Trophoblast cell (in vitro differentiated cells and primary cell): ENCODE data around the gene ABLIM1.

ENCODE experiments used
- DNase-seq, 2 donors: peaks; one replicate each; pipeline ENCODE4 v3.0.0-alpha.2; 2016
- H2AFZ ChIP-seq: 2 replicates; pipeline ENCODE4 v1.6.1; 2013; ENCODE audit warnings: low read length, moderate library complexity, mild to moderate bottlenecking; ENCODE audit not compliant: insufficient read depth, poor library complexity
- H2AK5ac ChIP-seq: 2 replicates; pipeline ENCODE4 v1.6.1; 2013; ENCODE audit warnings: mild to moderate bottlenecking, low read length
- H2BK120ac ChIP-seq: 2 replicates; pipeline ENCODE4 v1.6.1; 2013; ENCODE audit warnings: low read length, mild to moderate bottlenecking, moderate library complexity; ENCODE audit not compliant: insufficient read depth, poor library complexity
- H2BK12ac ChIP-seq: 2 replicates; pipeline ENCODE4 v1.6.1; 2013; ENCODE audit warnings: mild to moderate bottlenecking, low read length, moderate library complexity
- H2BK5ac ChIP-seq: 2 replicates; pipeline ENCODE4 v1.6.1; 2013; ENCODE audit warnings: low read length, low read depth, moderate library complexity, mild to moderate bottlenecking; ENCODE audit not compliant: poor library complexity
- H3K14ac ChIP-seq: 2 replicates; pipeline ENCODE4 v1.6.1; 2013; ENCODE audit warnings: mild to moderate bottlenecking, low read length
- H3K18ac ChIP-seq: 2 replicates; pipeline ENCODE4 v1.6.1; 2013; ENCODE audit warnings: mild to moderate bottlenecking, low read length
- H3K23ac ChIP-seq: 2 replicates; pipeline ENCODE4 v1.6.1; 2013; ENCODE audit warnings: low read length
- H3K27ac ChIP-seq: 2 replicates; pipeline ENCODE4 v1.5.1; 2013; ENCODE audit warnings: low read depth, mild to moderate bottlenecking, inconsistent platforms, low read length, moderate library complexity
- H3K27me3 ChIP-seq: 2 replicates; pipeline ENCODE4 v1.6.1; 2013; ENCODE audit warnings: inconsistent platforms, mild to moderate bottlenecking, low read length, moderate library complexity; ENCODE audit not compliant: insufficient read depth
- H3K36me3 ChIP-seq, 2 experiments: 1 replicate in 1 of 2; 2 replicates in 1 of 2; pipeline ENCODE4 v1.6.1; 2013; ENCODE audit warnings: low read length in 2 of 2, mild to moderate bottlenecking in 2 of 2, moderate library complexity in 1 of 2; ENCODE audit not compliant: insufficient read depth in 2 of 2, control insufficient read depth in 1 of 2
- H3K4ac ChIP-seq: 2 replicates; pipeline ENCODE4 v1.6.1; 2013; ENCODE audit warnings: low read depth, mild to moderate bottlenecking, low read length, moderate library complexity
- H3K4me1 ChIP-seq, 2 experiments: 1 replicate in 1 of 2; 2 replicates in 1 of 2; pipeline ENCODE4 v1.6.1; 2013; ENCODE audit warnings: low read length in 2 of 2, mild to moderate bottlenecking in 2 of 2, moderate library complexity in 1 of 2; ENCODE audit not compliant: insufficient read depth in 2 of 2, control insufficient read depth in 1 of 2
- H3K4me2 ChIP-seq: 2 replicates; pipeline ENCODE4 v1.6.1; 2013; ENCODE audit warnings: inconsistent platforms, mild to moderate bottlenecking, low read length, moderate library complexity
- H3K4me3 ChIP-seq: 2 replicates; pipeline ENCODE4 v1.5.1; 2013; ENCODE audit warnings: mild to moderate bottlenecking, low read depth, low read length, inconsistent platforms
- H3K79me1 ChIP-seq: one replicate; pipeline ENCODE4 v1.6.1; 2013; ENCODE audit warnings: low read length
- H3K79me2 ChIP-seq: 2 replicates; pipeline ENCODE4 v1.6.1; 2013; ENCODE audit warnings: low read length, mild to moderate bottlenecking; ENCODE audit not compliant: control insufficient read depth, insufficient read depth, poor library complexity
- H3K9ac ChIP-seq: 2 replicates; pipeline ENCODE4 v1.6.1; 2013; ENCODE audit warnings: mild to moderate bottlenecking, low read length
- H3K9me3 ChIP-seq: 2 replicates; pipeline ENCODE4 v1.6.1; 2013; ENCODE audit warnings: low read depth, mild to moderate bottlenecking, control low read depth, inconsistent platforms, low read length; ENCODE audit not compliant: insufficient read depth
- H4K12ac ChIP-seq: 2 replicates; pipeline ENCODE4 v1.6.1; 2013; ENCODE audit warnings: low read depth, mild to moderate bottlenecking, low read length, moderate library complexity
- H4K8ac ChIP-seq: 2 replicates; pipeline ENCODE4 v1.6.1; 2013; ENCODE audit warnings: low read depth, mild to moderate bottlenecking, low read length, moderate library complexity
- H4K91ac ChIP-seq: one replicate; pipeline ENCODE4 v1.6.1; 2013; ENCODE audit warnings: low read depth, mild to moderate bottlenecking, low read length, moderate library complexity
- WGBS: extraction: QIAGEN DNeasy Blood & Tissue Kit; methylation state at CpG from one replicate; pipeline ENCODE4 v1.1.7; 2013; ENCODE audit warnings: missing lambda C conversion rate; ENCODE audit not compliant: insufficient read length, insufficient coverage; ENCODE audit errors: extremely low coverage; 5-methylcytosine and 5-hydroxymethylcytosine counted together

The ABLIM1 gene

DNA sequence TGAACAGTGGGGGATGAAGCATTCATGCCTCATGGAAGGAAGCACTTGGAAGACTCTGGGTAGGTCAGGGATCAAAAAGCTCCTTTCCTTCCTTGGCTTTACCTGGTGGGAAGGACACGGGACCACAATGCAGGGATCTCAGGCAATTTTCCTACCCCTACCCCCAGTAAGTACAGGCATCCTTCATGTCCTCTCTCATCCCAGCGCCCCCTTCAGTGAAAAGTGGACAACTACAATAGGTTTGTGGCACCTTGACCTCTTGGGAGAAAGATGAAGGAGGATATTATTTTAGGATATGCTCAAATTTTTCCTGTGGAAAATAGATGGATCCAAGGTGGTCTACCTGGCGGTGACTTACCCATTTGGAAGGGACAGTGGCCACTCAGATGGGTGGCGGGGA is 270.3 kb downstream of the ABLIM1 start:
- no peaks in the 10 kb centered on the region for H3K79me1 ChIP-seq
- H3K23ac ChIP-seq, result no peak overlapping the region
- no peak overlapping the region for H3K27ac ChIP-seq
- H3K27me3 ChIP-seq, result no peaks in the 10 kb centered on the region
- no CpG with 5 or more reads among the region's 4 CpGs for WGBS
- peaks cover 14 to 23% of the 10 kb centered on the region in 2 experiments for H3K4me1 ChIP-seq
- H3K4me2 ChIP-seq, result no peak overlapping the region
- H4K8ac ChIP-seq, result no peak overlapping the region
- no peak overlapping the region for H3K9ac ChIP-seq
- DNase-seq, result no peak
- H3K79me2 ChIP-seq, result no peaks in the 10 kb centered on the region
- no peak overlapping the region for H3K4ac ChIP-seq
- H4K91ac ChIP-seq, result no peak overlapping the region
- no peak overlapping the region for H3K4me3 ChIP-seq
- H3K14ac ChIP-seq, result no peak overlapping the region
- peaks cover 2% of the 10 kb centered on the region for H3K9me3 ChIP-seq
- H2AK5ac ChIP-seq, result no peak overlapping the region
- no peak overlapping the region for H3K18ac ChIP-seq
- peaks cover 16 to 19% of the 10 kb centered on the region in 2 experiments for H3K36me3 ChIP-seq
- no peak overlapping the region for H2BK120ac ChIP-seq
- no peak overlapping the region for H2AFZ ChIP-seq
- H2BK12ac ChIP-seq, result no peak overlapping the region
- H4K12ac ChIP-seq, result no peak overlapping the region
- no peak overlapping the region for H2BK5ac ChIP-seq

DNA sequence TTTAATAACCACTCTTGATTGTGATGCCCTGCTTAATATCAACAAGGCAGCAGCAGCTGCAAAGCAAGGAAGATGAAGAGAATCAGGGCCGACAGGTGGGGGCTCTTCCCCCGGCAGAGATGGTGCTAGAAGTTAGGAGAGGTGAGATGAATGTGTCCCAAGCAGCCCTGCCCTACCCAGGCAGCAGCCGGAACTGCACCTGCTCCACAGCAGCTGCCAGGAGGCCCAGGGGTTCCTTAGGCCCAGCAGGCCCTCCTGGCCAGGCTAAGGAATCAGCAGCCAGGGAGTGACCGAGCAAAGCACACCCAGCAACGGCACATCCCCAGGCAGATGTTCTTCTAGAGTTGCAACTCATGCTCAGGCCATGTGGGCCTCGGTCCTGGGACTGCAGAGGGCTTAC is 271.6 kb downstream of the ABLIM1 start:
- Histone ChIP-seq H3K18ac (no peak overlapping the region), H3K14ac (no peak overlapping the region), H3K4me1 (peaks cover 14 to 23% of the 10 kb centered on the region in 2 experiments), H4K91ac (no peak overlapping the region), H2AK5ac (no peak overlapping the region), H3K27me3 (no peaks in the 10 kb centered on the region), H3K79me2 (no peaks in the 10 kb centered on the region), H2BK12ac (no peak overlapping the region), H3K4me3 (no peak overlapping the region), H2BK5ac (no peak overlapping the region), H3K27ac (no peak overlapping the region), H3K23ac (no peak overlapping the region), H3K9ac (no peak overlapping the region), H2BK120ac (no peak overlapping the region), H3K36me3 (peaks cover 15 to 16% of the 10 kb centered on the region in 2 experiments), H4K8ac (no peak overlapping the region), H3K9me3 (peaks cover 2% of the 10 kb centered on the region), H3K4ac (no peak overlapping the region), H4K12ac (no peak overlapping the region), H2AFZ (no peak overlapping the region), H3K4me2 (no peak overlapping the region), H3K79me1 (no peaks in the 10 kb centered on the region)
- DNase-seq, result no peak
- WGBS, result no CpG with 5 or more reads among the region's 6 CpGs

DNA sequence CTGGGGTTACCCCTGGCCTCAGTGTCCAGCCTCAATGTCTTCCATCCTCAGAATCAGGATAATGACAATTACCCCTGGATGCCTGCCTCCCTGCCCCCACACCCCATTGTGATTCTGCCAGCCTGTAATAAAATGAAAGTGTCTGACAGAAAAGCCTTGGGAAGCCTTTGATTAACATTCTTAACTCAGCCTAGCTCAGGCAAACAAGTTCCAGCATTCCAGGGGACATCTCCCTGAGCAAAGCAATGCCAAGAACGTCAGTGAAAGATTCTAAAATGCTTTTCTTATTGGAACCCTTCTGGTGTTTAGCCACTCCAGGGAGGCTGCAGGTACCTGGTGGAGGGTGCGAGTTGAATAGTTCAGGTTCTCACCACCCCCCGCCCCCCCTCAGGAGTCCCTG is 272.5 kb downstream of the ABLIM1 start:
- Histone ChIP-seq H2AFZ (no peak overlapping the region), H3K79me2 (no peaks in the 10 kb centered on the region), H3K4me3 (no peak overlapping the region), H3K4me2 (no peak overlapping the region), H3K9me3 (peaks cover 2% of the 10 kb centered on the region), H2BK120ac (no peak overlapping the region), H3K23ac (no peak overlapping the region), H3K4ac (no peak overlapping the region), H3K79me1 (no peaks in the 10 kb centered on the region), H3K9ac (no peak overlapping the region), H2AK5ac (no peak overlapping the region), H3K18ac (no peak overlapping the region), H2BK12ac (no peak overlapping the region), H3K14ac (no peak overlapping the region), H2BK5ac (no peak overlapping the region), H3K36me3 (peaks cover 14 to 16% of the 10 kb centered on the region in 2 experiments), H3K27ac (no peak overlapping the region), H4K8ac (no peak overlapping the region), H4K12ac (no peak overlapping the region), H4K91ac (no peak overlapping the region), H3K4me1 (peaks cover 14 to 23% of the 10 kb centered on the region in 2 experiments), H3K27me3 (no peaks in the 10 kb centered on the region)
- DNase-seq, result no peak
- WGBS, result no CpG with 5 or more reads among the region's 3 CpGs

DNA sequence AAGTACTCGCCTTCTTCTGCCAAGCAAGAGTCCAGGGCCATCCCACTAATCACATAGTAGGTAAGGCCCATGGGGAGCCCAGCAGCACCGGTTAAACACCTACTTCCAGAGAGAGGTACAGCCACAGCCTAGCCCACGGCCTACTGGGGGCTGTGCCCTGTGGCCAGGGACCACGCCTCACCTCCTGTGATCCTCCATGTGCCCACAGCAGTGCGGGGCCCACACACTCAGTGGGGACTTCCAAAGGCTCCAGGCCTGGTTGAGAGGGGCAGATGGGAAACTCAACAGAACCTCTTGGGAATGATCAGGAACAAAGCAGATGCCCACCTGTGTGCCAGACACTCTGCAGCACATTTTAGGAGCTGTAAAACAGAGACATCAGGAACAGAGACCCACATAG is 273.5 kb downstream of the ABLIM1 start:
- no peak overlapping the region for H2AK5ac ChIP-seq
- H2BK12ac ChIP-seq, result no peak overlapping the region
- H2BK5ac ChIP-seq, result no peak overlapping the region
- no peak overlapping the region for H2AFZ ChIP-seq
- H3K79me1 ChIP-seq, result no peaks in the 10 kb centered on the region
- H3K36me3 ChIP-seq, result peaks cover 14 to 16% of the 10 kb centered on the region in 2 experiments
- no peak overlapping the region for H2BK120ac ChIP-seq
- H3K23ac ChIP-seq, result no peak overlapping the region
- no peak overlapping the region for H3K9ac ChIP-seq
- peaks cover 2% of the 10 kb centered on the region for H3K9me3 ChIP-seq
- H3K4me2 ChIP-seq, result no peak overlapping the region
- WGBS, result no CpG with 5 or more reads among the region's 5 CpGs
- no peak overlapping the region for H3K27ac ChIP-seq
- no peak overlapping the region for H3K18ac ChIP-seq
- H4K8ac ChIP-seq, result no peak overlapping the region
- no peak overlapping the region for H3K4me3 ChIP-seq
- H3K27me3 ChIP-seq, result no peaks in the 10 kb centered on the region
- H3K4me1 ChIP-seq, result peaks cover 10 to 20% of the 10 kb centered on the region in 2 experiments
- H3K79me2 ChIP-seq, result no peaks in the 10 kb centered on the region
- no peak overlapping the region for H3K14ac ChIP-seq
- DNase-seq, result no peak
- H4K91ac ChIP-seq, result no peak overlapping the region
- no peak overlapping the region for H4K12ac ChIP-seq
- peak overlapping the region; percentile 38 for H3K4ac ChIP-seq
